H1 (cell line): ENCODE measurements around the gene MREG. TPM values are rescaled to one million over a fixed set of nuclear protein-coding genes. Genes with fewer than 3 reads are reported as not detected.

Source experiments
- polyA plus RNA-seq, 7 experiments: library from polyadenylated mRNA; depleted of rRNA in 3 of 7; stranded (reverse) in 5 of 7; unstranded in 2 of 7; fragments of >200 nt in 5 of 7; fragments of 200-250 nt in 2 of 7; gene quantifications; 1 replicate in 5 of 7; 2 replicates in 1 of 7; 4 replicates in 1 of 7; pipeline versions ENCODE4 v1.2.1 to v1.2.3, GENCODE V29; 2011 to 2013; ENCODE audit warnings: missing spikeins in 2 of 7, mixed read lengths in 2 of 7
- total RNA-seq: library from RNA; stranded (reverse); fragmentation: NEBNext Ultra II Directional; extraction: Animal tissue kit (Norgen Biotek cat#: 25700); gene quantifications from 2 replicates; pipeline ENCODE4 v1.2.1, GENCODE V29; 2021
- TF ChIP-seq, protein P1 (sequence below): fragments of 300-600 bp; sonication (generic); IDR thresholded peaks from 2 replicates; pipeline ENCODE4 v1.7.1; 2012; ENCODE audit warnings: low read length, moderate library complexity, mild to moderate bottlenecking, inconsistent platforms; ENCODE audit not compliant: insufficient replicate concordance

MREG gene
- total and polyA plus RNA-seq, 2 of the 8 experiments (the other 6 are each of a cell fraction or from before 2014, with no cell fraction given) = 7.5 to 31.9 TPM

DNA sequence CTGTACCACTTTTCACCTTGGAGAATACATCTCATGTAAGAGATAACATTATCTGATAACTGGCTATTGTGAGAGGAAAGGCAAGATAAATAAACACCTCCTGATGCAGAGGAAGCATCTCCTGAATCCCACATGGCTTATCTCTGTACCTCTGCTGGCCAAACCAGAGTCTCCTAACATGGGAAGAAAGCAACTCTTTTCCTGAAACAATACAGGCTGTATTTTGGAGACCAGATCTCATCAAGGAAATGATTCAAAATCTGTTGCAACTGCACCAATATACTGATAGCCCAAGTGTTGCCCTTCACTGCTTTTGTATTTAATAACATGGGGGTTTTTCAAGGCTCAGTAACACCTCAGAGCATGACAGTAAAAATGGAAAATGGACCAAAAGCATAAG lies 106.9 kb downstream of the MREG start (continued):
- TF ChIP-seq, protein P1, sequence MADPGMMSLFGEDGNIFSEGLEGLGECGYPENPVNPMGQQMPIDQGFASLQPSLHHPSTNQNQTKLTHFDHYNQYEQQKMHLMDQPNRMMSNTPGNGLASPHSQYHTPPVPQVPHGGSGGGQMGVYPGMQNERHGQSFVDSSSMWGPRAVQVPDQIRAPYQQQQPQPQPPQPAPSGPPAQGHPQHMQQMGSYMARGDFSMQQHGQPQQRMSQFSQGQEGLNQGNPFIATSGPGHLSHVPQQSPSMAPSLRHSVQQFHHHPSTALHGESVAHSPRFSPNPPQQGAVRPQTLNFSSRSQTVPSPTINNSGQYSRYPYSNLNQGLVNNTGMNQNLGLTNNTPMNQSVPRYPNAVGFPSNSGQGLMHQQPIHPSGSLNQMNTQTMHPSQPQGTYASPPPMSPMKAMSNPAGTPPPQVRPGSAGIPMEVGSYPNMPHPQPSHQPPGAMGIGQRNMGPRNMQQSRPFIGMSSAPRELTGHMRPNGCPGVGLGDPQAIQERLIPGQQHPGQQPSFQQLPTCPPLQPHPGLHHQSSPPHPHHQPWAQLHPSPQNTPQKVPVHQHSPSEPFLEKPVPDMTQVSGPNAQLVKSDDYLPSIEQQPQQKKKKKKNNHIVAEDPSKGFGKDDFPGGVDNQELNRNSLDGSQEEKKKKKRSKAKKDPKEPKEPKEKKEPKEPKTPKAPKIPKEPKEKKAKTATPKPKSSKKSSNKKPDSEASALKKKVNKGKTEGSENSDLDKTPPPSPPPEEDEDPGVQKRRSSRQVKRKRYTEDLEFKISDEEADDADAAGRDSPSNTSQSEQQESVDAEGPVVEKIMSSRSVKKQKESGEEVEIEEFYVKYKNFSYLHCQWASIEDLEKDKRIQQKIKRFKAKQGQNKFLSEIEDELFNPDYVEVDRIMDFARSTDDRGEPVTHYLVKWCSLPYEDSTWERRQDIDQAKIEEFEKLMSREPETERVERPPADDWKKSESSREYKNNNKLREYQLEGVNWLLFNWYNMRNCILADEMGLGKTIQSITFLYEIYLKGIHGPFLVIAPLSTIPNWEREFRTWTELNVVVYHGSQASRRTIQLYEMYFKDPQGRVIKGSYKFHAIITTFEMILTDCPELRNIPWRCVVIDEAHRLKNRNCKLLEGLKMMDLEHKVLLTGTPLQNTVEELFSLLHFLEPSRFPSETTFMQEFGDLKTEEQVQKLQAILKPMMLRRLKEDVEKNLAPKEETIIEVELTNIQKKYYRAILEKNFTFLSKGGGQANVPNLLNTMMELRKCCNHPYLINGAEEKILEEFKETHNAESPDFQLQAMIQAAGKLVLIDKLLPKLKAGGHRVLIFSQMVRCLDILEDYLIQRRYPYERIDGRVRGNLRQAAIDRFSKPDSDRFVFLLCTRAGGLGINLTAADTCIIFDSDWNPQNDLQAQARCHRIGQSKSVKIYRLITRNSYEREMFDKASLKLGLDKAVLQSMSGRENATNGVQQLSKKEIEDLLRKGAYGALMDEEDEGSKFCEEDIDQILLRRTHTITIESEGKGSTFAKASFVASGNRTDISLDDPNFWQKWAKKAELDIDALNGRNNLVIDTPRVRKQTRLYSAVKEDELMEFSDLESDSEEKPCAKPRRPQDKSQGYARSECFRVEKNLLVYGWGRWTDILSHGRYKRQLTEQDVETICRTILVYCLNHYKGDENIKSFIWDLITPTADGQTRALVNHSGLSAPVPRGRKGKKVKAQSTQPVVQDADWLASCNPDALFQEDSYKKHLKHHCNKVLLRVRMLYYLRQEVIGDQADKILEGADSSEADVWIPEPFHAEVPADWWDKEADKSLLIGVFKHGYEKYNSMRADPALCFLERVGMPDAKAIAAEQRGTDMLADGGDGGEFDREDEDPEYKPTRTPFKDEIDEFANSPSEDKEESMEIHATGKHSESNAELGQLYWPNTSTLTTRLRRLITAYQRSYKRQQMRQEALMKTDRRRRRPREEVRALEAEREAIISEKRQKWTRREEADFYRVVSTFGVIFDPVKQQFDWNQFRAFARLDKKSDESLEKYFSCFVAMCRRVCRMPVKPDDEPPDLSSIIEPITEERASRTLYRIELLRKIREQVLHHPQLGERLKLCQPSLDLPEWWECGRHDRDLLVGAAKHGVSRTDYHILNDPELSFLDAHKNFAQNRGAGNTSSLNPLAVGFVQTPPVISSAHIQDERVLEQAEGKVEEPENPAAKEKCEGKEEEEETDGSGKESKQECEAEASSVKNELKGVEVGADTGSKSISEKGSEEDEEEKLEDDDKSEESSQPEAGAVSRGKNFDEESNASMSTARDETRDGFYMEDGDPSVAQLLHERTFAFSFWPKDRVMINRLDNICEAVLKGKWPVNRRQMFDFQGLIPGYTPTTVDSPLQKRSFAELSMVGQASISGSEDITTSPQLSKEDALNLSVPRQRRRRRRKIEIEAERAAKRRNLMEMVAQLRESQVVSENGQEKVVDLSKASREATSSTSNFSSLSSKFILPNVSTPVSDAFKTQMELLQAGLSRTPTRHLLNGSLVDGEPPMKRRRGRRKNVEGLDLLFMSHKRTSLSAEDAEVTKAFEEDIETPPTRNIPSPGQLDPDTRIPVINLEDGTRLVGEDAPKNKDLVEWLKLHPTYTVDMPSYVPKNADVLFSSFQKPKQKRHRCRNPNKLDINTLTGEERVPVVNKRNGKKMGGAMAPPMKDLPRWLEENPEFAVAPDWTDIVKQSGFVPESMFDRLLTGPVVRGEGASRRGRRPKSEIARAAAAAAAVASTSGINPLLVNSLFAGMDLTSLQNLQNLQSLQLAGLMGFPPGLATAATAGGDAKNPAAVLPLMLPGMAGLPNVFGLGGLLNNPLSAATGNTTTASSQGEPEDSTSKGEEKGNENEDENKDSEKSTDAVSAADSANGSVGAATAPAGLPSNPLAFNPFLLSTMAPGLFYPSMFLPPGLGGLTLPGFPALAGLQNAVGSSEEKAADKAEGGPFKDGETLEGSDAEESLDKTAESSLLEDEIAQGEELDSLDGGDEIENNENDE = no peak
